Peyer's patch (tissue), 4 donors: ENCODE results near the gene WWOX. TPM values are rescaled to one million over a fixed set of nuclear protein-coding genes. Genes with fewer than 3 reads are reported as not detected.

ENCODE experiments used
- DNase-seq, 3 donors: peaks; one replicate each; pipeline ENCODE4 v3.0.0-alpha.2; 2017 to 2019
- H3K27ac ChIP-seq, 4 donors: fragments of 200-600 bp; sonication (generic); one replicate each; pipeline ENCODE4 v1.5.1; 2016 to 2019
- H3K27me3 ChIP-seq, 2 donors: fragments of 200-600 bp; sonication (generic); one replicate each; pipeline ENCODE4 v1.5.1; 2019
- H3K36me3 ChIP-seq, 3 donors: fragments of 200-600 bp; sonication (generic); one replicate each; pipeline ENCODE4 v1.5.1; 2016 to 2019
- H3K4me1 ChIP-seq, 4 donors: fragments of 200-600 bp; sonication (generic); one replicate each; pipeline ENCODE4 v1.5.1; 2016 to 2019
- H3K4me3 ChIP-seq, 4 donors: fragments of 200-600 bp; sonication (generic); 1 replicate in 3 of 4; 2 replicates in 1 of 4; pipeline ENCODE4 v1.5.1; 2016 to 2019; ENCODE audit warnings: mild to moderate bottlenecking in 1 of 4
- H3K9me3 ChIP-seq, 4 donors: fragments of 200-600 bp; sonication (generic); one replicate each; pipeline ENCODE4 v1.5.1; 2016 to 2019; ENCODE audit warnings: mild to moderate bottlenecking in 1 of 4
- CTCF ChIP-seq, 6 experiments: fragments of 450-650 bp in 4 of 6; fragments of 200-600 bp in 2 of 6; sonication (generic) in 1 of 6; IDR thresholded peaks; one replicate each; pipeline ENCODE4 v1.5.1; 2017 to 2019; ENCODE audit warnings: antibody characterized with exemption in 6 of 6, mild to moderate bottlenecking in 3 of 6, moderate library complexity in 1 of 6
- POLR2A ChIP-seq, 2 donors: fragments of 450-650 bp; IDR thresholded peaks; one replicate each; pipeline ENCODE4 v1.5.1; 2017; ENCODE audit warnings: antibody characterized with exemption in 2 of 2, mild to moderate bottlenecking in 2 of 2, moderate library complexity in 2 of 2
- total RNA-seq, 4 donors: library from RNA; depleted of rRNA; stranded (reverse); fragments of >200 nt; gene quantifications; one replicate each; pipeline ENCODE4 v1.1.0, GENCODE V29; 2016

The WWOX gene
- total RNA-seq, 4 donors from 2014 or later: 17.3 to 197 (median 57.5) TPM

DNA sequence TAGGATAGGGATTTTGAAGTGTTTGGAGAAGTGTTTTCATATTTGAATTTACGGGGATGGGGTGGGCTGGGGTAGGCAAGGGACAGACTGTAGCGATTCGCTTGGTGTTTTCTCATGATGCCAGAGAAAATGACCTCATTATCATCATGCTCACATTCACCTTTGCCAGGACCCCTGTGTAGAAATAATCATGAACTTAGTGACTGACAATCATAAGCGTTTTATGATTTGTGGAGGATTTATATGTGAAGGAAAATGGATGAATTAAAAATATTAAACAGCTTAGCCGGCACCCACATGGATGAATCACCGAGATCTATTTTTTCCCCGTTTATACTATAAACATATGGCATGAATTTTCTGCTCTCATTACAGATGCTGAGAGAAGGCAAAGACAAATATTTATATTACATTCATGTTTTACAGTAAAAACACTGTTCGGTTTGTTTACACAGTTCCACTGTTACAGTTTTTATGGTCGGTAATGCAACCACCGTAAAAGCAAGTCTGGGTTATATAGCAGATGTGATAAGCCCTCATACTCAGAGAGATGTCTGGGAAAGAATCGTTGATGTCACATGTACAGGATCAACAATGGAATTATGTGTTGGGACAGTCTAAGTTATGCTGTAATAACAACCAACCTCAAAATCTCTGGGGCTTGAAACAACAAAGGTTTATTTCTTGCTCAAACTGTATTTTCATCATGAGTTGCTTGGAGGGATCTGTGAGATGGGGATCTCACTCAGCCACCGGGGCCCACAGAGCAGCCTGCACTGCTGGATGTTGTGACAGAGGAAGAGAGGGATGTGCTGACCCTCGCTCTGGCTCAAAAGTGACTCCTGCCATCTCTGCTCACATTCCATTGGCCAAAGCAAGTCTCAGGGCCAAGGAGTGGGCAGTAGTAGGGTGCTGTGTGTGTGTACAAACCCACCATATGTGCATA is 85.1 kb downstream of the WWOX start:
- H3K36me3 ChIP-seq: no peaks in the 10 kb centered on the region
- H3K4me1 ChIP-seq: peaks cover 0 to 8% (median 0%) of the 10 kb centered on the region in 4 donors
- no peak for TF ChIP-seq POLR2A (IDR thresholded peaks at IDR 0.05)
- no peak for TF ChIP-seq CTCF (IDR thresholded peaks at IDR 0.05)
- peak overlapping the region in 2 of 4 donors; percentile 23 to 27 for H3K27ac ChIP-seq
- DNase-seq: no peak
- no peak overlapping the region for H3K4me3 ChIP-seq
- no peaks in the 10 kb centered on the region for H3K9me3 ChIP-seq
- H3K27me3 ChIP-seq: no peaks in the 10 kb centered on the region

GRCh38 chr16:78189121-78189520 is 89.7 kb downstream of the WWOX start:
- Histone ChIP-seq H3K27ac (no peak overlapping the region), H3K9me3 (no peaks in the 10 kb centered on the region), H3K4me3 (no peak overlapping the region), H3K4me1 (peaks cover 0 to 2% (median 0%) of the 10 kb centered on the region in 4 donors), H3K27me3 (no peaks in the 10 kb centered on the region), H3K36me3 (no peaks in the 10 kb centered on the region)
- TF ChIP-seq POLR2A (IDR thresholded peaks at IDR 0.05) (no peak), CTCF (IDR thresholded peaks at IDR 0.05) (no peak)
- DNase-seq: no peak

GRCh38 chr16:78192734-78193488 is 93.5 kb downstream of the WWOX start:
- no peak for DNase-seq
- Histone ChIP-seq H3K27ac (no peak overlapping the region), H3K4me3 (no peak overlapping the region), H3K36me3 (no peaks in the 10 kb centered on the region), H3K27me3 (no peaks in the 10 kb centered on the region), H3K9me3 (no peaks in the 10 kb centered on the region), H3K4me1 (no peaks in the 10 kb centered on the region)
- TF ChIP-seq CTCF (IDR thresholded peaks at IDR 0.05) (no peak), POLR2A (IDR thresholded peaks at IDR 0.05) (no peak)

DNA sequence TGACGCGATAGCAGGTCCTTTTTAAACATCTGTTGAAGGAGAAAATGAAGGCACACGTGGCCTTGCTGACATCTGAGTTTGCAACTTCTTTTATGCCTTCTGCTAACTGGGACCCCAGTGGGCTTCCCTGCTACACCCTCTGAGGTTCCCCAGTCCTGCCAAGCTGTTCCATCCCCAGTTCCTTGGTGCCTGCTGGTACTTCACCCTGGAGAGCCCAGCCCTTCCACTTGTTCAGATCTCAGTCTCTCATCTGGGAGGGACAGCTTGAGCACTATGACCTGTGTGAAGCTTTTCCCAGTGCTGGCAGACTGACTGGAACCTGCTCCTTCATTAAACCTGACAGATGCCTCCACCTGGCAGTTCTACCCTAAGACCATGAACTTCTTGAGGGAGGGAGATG is 95.5 kb downstream of the WWOX start:
- Histone ChIP-seq H3K27me3 (no peaks in the 10 kb centered on the region), H3K4me1 (peaks cover 0 to 5% (median 0%) of the 10 kb centered on the region in 4 donors), H3K9me3 (no peaks in the 10 kb centered on the region), H3K36me3 (no peaks in the 10 kb centered on the region), H3K27ac (no peak overlapping the region), H3K4me3 (no peak overlapping the region)
- DNase-seq: no peak
- TF ChIP-seq CTCF (IDR thresholded peaks at IDR 0.05): no peak
- no peak for TF ChIP-seq POLR2A (IDR thresholded peaks at IDR 0.05)

DNA sequence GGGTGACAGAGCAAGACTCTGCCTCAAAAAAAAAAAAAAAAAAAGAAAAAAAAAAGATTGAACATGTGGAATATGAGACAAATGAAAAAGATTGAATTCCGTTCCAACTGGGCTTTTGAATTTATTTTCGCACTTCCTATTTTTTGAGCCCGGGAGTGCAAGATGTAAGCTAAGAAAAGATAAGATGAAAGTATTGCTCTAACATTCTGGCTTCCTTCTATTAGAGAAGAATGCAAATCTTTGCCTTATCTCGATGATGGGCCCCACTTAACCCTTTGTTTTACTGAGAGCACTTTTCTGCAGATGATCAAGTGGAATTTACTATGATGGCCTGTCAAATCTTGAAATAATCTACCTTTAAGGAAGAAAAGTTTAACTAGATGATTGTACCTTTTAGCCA is 96.3 kb downstream of the WWOX start:
- Histone ChIP-seq H3K9me3 (no peaks in the 10 kb centered on the region), H3K36me3 (no peaks in the 10 kb centered on the region), H3K27ac (no peak overlapping the region), H3K27me3 (no peaks in the 10 kb centered on the region), H3K4me3 (no peak overlapping the region), H3K4me1 (peaks cover 0 to 5% (median 0%) of the 10 kb centered on the region in 4 donors)
- no peak for DNase-seq
- TF ChIP-seq POLR2A (IDR thresholded peaks at IDR 0.05) (no peak), CTCF (IDR thresholded peaks at IDR 0.05) (no peak)
